Neural progenitor cell (in vitro differentiated cells): Measurements from ENCODE around the gene NEAT1. TPM values are rescaled to one million over a fixed set of nuclear protein-coding genes. Genes with fewer than 3 reads are reported as not detected.
A peak's percentile ranks its signal among the peaks of the same experiment; 100 is the strongest.

Source experiments
- DNase-seq: peaks from one replicate; pipeline ENCODE4 v3.0.0-alpha.2; 2016; ENCODE audit warnings: low spot score
- H2AFZ ChIP-seq: fragments of 200-600 bp; sonication (generic); replicated peaks from 2 replicates; pipeline ENCODE4 v1.6.1; 2016; ENCODE audit warnings: antibody characterized with exemption
- H3F3A ChIP-seq: fragments of 200-600 bp; sonication (generic); 2 replicates; pipeline ENCODE4 v1.6.1; 2016; ENCODE audit warnings: antibody characterized with exemption, low read depth
- H3K27ac ChIP-seq: fragments of 200-600 bp; sonication (generic); 2 replicates; pipeline ENCODE4 v1.5.1; 2016; ENCODE audit warnings: mild to moderate bottlenecking
- H3K27me3 ChIP-seq: fragments of 200-600 bp; sonication (generic); 2 replicates; pipeline ENCODE4 v1.6.1; 2016; ENCODE audit warnings: mild to moderate bottlenecking, moderate library complexity
- H3K36me3 ChIP-seq: fragments of 200-600 bp; sonication (generic); 2 replicates; pipeline ENCODE4 v1.5.1; 2016
- H3K4me1 ChIP-seq: fragments of 200-600 bp; sonication (generic); 2 replicates; pipeline ENCODE4 v1.6.1; 2016; ENCODE audit warnings: mixed run types
- H3K4me2 ChIP-seq: fragments of 200-600 bp; sonication (generic); 2 replicates; pipeline ENCODE4 v1.6.1; 2016
- H3K4me3 ChIP-seq: fragments of 200-600 bp; sonication (generic); 2 replicates; pipeline ENCODE4 v1.5.1; 2016
- H3K79me2 ChIP-seq: fragments of 200-600 bp; sonication (generic); 2 replicates; pipeline ENCODE4 v1.6.1; 2016; ENCODE audit warnings: low read depth
- H3K9ac ChIP-seq: fragments of 200-600 bp; sonication (generic); 2 replicates; pipeline ENCODE4 v1.6.1; 2016
- H3K9me3 ChIP-seq: fragments of 200-600 bp; sonication (generic); 2 replicates; pipeline ENCODE4 v1.5.1; 2016; ENCODE audit warnings: low read depth
- H4K20me1 ChIP-seq: fragments of 200-600 bp; sonication (generic); 2 replicates; pipeline ENCODE4 v1.6.1; 2016; ENCODE audit warnings: low read depth
- H3K27ac Mint-ChIP-seq: 3 replicates; pipeline ENCODE4 v1.8.0; 2021; ENCODE audit warnings: mixed read lengths
- H3K27me3 Mint-ChIP-seq: 2 replicates; pipeline ENCODE4 v1.8.0; 2022; ENCODE audit warnings: low read depth, mild to moderate bottlenecking, inconsistent platforms, moderate library complexity, mixed read lengths; ENCODE audit not compliant: insufficient read depth
- H3K36me3 Mint-ChIP-seq: 3 replicates; pipeline ENCODE4 v1.8.0; 2021; ENCODE audit warnings: mixed read lengths
- H3K4me1 Mint-ChIP-seq: 3 replicates; pipeline ENCODE4 v1.8.0; 2021; ENCODE audit warnings: mixed read lengths
- H3K4me3 Mint-ChIP-seq: 3 replicates; pipeline ENCODE4 v1.8.0; 2021; ENCODE audit warnings: mild to moderate bottlenecking, moderate library complexity, mixed read lengths
- H3K9me3 Mint-ChIP-seq: 3 replicates; pipeline ENCODE4 v1.8.0; 2020; ENCODE audit warnings: mixed read lengths
- CTCF ChIP-seq: fragments of 200-600 bp; sonication (generic); IDR thresholded peaks from 2 replicates; pipeline ENCODE4 v1.5.1; 2017; ENCODE audit warnings: antibody characterized with exemption, mild to moderate bottlenecking
- EZH2 ChIP-seq: fragments of 200-600 bp; sonication (generic); IDR thresholded peaks from 2 replicates; pipeline ENCODE4 v1.6.1; 2017; ENCODE audit warnings: antibody characterized with exemption, mild to moderate bottlenecking, moderate library complexity
- EZH2phosphoT487 ChIP-seq: fragments of 200-600 bp; sonication (generic); IDR thresholded peaks from 2 replicates; pipeline ENCODE4 v1.6.1; 2017; ENCODE audit warnings: antibody characterized with exemption
- total RNA-seq: library from RNA; depleted of rRNA; stranded (reverse); fragments of >200 nt; gene quantifications from 2 replicates; pipeline ENCODE4 v1.2.3, GENCODE V29; 2015; ENCODE audit warnings: low replicate concordance

Gene NEAT1
- total RNA-seq, 1 donor from 2014 or later = 4.0 TPM

GRCh38 chr11:65390099-65390941 is 32.3 kb upstream of the NEAT1 start:
- no peak overlapping the region for H3K4me3 Mint-ChIP-seq
- H3K36me3 Mint-ChIP-seq = no peaks in the 10 kb centered on the region
- H4K20me1 ChIP-seq = peaks cover 4% of the 10 kb centered on the region
- peaks cover 10% of the 10 kb centered on the region for H3K4me1 ChIP-seq
- no peak overlapping the region for H2AFZ ChIP-seq
- TF ChIP-seq CTCF (no peak), EZH2 (no peak), EZH2phosphoT487 (no peak)
- no peak overlapping the region for H3K4me3 ChIP-seq
- no peaks in the 10 kb centered on the region for H3K9me3 Mint-ChIP-seq
- H3K79me2 ChIP-seq = peaks cover 8% of the 10 kb centered on the region
- peaks cover 16% of the 10 kb centered on the region for H3K4me1 Mint-ChIP-seq
- H3K27ac Mint-ChIP-seq = peak overlapping the region; percentile 60
- peaks cover 4% of the 10 kb centered on the region for H3K27me3 Mint-ChIP-seq
- H3K4me2 ChIP-seq = no peak overlapping the region
- H3K27ac ChIP-seq = no peak overlapping the region
- no peak overlapping the region for H3K9ac ChIP-seq
- H3K36me3 ChIP-seq = no peaks in the 10 kb centered on the region
- DNase-seq = peak; percentile 31
- H3F3A ChIP-seq = peaks cover 3% of the 10 kb centered on the region
- H3K9me3 ChIP-seq = no peaks in the 10 kb centered on the region
- H3K27me3 ChIP-seq = no peaks in the 10 kb centered on the region

- H3F3A ChIP-seq = no peaks in the 10 kb centered on the region
- no peaks in the 10 kb centered on the region for H3K36me3 ChIP-seq
- Mint-ChIP-seq H3K4me3 (peak overlapping the region; percentile 64), H3K4me1 (peaks cover 16% of the 10 kb centered on the region), H3K27ac (peak overlapping the region; percentile 57), H3K9me3 (no peaks in the 10 kb centered on the region), H3K36me3 (no peaks in the 10 kb centered on the region), H3K27me3 (peaks cover 7% of the 10 kb centered on the region)
- no peaks in the 10 kb centered on the region for H3K27me3 ChIP-seq
- peaks cover 10% of the 10 kb centered on the region for H3K4me1 ChIP-seq
- no peak overlapping the region for H3K4me2 ChIP-seq
- no peak overlapping the region for H3K9ac ChIP-seq
- no peak overlapping the region for H3K27ac ChIP-seq
- H3K79me2 ChIP-seq = peaks cover 8% of the 10 kb centered on the region
- H4K20me1 ChIP-seq = peaks cover 4% of the 10 kb centered on the region
- no peaks in the 10 kb centered on the region for H3K9me3 ChIP-seq
- no peak overlapping the region for H3K4me3 ChIP-seq
- peak; percentile 3 for TF ChIP-seq CTCF
- no peak for TF ChIP-seq EZH2
- H2AFZ ChIP-seq = no peak overlapping the region
- peak; percentile 42 for DNase-seq
Measured at GRCh38 chr11:65390996-65391395, 31.6 kb upstream of the NEAT1 start.

GRCh38 chr11:65392186-65392829 is 30.3 kb upstream of the NEAT1 start:
- Histone ChIP-seq H3K9ac (no peak overlapping the region), H3K36me3 (no peaks in the 10 kb centered on the region), H2AFZ (no peak overlapping the region), H4K20me1 (peaks cover 4% of the 10 kb centered on the region), H3K4me2 (no peak overlapping the region), H3K27ac (no peak overlapping the region), H3F3A (no peaks in the 10 kb centered on the region), H3K27me3 (no peaks in the 10 kb centered on the region), H3K79me2 (peaks cover under 1% of the 10 kb centered on the region), H3K9me3 (no peaks in the 10 kb centered on the region), H3K4me3 (no peak overlapping the region), H3K4me1 (peaks cover 10% of the 10 kb centered on the region)
- Mint-ChIP-seq H3K36me3 (peaks cover 3% of the 10 kb centered on the region), H3K27ac (no peak overlapping the region), H3K27me3 (peaks cover 7% of the 10 kb centered on the region), H3K4me1 (peaks cover 16% of the 10 kb centered on the region), H3K4me3 (no peak overlapping the region), H3K9me3 (no peaks in the 10 kb centered on the region)
- no peak for DNase-seq
- TF ChIP-seq EZH2phosphoT487 = no peak

GRCh38 chr11:65392899-65393298 is 29.7 kb upstream of the NEAT1 start:
- Histone ChIP-seq H3K9me3 (no peaks in the 10 kb centered on the region), H3K9ac (no peak overlapping the region), H3F3A (no peaks in the 10 kb centered on the region), H2AFZ (no peak overlapping the region), H3K4me1 (peaks cover 10% of the 10 kb centered on the region), H3K36me3 (no peaks in the 10 kb centered on the region), H3K79me2 (no peaks in the 10 kb centered on the region), H3K27me3 (no peaks in the 10 kb centered on the region), H3K4me3 (no peak overlapping the region), H3K4me2 (no peak overlapping the region), H4K20me1 (peaks cover 4% of the 10 kb centered on the region), H3K27ac (no peak overlapping the region)
- no peak for DNase-seq
- H3K36me3 Mint-ChIP-seq = peaks cover 5% of the 10 kb centered on the region
- H3K27ac Mint-ChIP-seq = no peak overlapping the region
- TF ChIP-seq EZH2phosphoT487 (no peak), EZH2 (no peak), CTCF (no peak)
- peaks cover 7% of the 10 kb centered on the region for H3K27me3 Mint-ChIP-seq
- peaks cover 16% of the 10 kb centered on the region for H3K4me1 Mint-ChIP-seq
- no peaks in the 10 kb centered on the region for H3K9me3 Mint-ChIP-seq
- H3K4me3 Mint-ChIP-seq = no peak overlapping the region
